ENCODE data around the gene C12orf75. TPM values are rescaled to one million over a fixed set of nuclear protein-coding genes. Genes with fewer than 3 reads are reported as not detected.
A peak's percentile ranks its signal among the peaks of the same experiment; 100 is the strongest.

Gene C12orf75
- total and polyA plus RNA-seq, 10 of the 15 experiments (the other 5 are each of a cell fraction or from before 2014, with no cell fraction given): 40.7 to 411 (median 159) TPM

DNA sequence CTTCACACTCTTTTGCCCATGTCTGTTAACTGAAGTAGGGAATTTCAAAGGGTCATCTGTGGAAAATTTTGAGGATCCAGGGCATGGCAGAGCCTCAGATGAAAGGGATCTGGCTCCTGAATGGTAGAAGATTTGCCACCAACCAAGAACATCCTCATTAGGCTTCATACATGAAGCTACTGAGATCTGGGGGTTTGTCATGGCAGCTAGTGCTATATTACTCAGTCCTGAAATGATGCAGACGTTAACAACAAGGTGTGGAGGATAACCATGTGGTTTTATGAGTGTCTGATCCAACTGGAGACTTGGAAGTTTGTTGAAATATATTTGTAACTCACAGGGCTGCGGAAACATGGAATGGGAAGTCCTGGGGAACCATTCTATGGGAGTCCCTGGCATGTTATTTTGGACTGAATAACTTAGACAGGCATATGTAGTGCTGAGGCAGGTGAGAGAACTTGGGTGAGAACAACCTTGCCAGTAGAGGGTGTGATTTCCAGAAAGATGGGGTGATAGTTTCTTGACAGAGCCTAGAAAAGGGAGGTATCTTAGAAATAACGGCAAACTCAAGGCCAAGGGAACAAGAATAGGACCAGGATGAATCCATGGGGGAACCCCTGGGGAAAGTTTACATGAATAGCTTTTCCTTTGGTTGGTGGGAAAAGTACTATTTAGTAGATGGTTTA lies 42.0 kb upstream of the C12orf75 start:
- RAD21 ChIA-PET (ENCODE audit: unreplicated experiment): interaction anchor here (1.1 kb wide), 1 partner anchor 47 kb away, joined by 4 read pairs; no protein-coding TSS in a partner anchor
- no peak for FAIRE-seq
- no peak overlapping the region for H3K9ac ChIP-seq (ENCODE audit: control insufficient read depth, insufficient read depth, low read length)
- in situ Hi-C loops (cut with MboI): no loop called here
- no peak overlapping the region for H3K4me2 ChIP-seq (ENCODE audit: control insufficient read depth, insufficient read depth)
- no peak overlapping the region for H2AFZ ChIP-seq (ENCODE audit: control insufficient read depth, low read depth, low read length)
- POLR2A ChIA-PET: no interaction called here
- no peak overlapping the region for H3K4me3 ChIP-seq
- H3K4me1 ChIP-seq (ENCODE audit: control insufficient read depth, insufficient read depth, low read length): no peaks in the 10 kb centered on the region
- SMC1A ChIA-PET (ENCODE audit: uncharacterized antibody, unreplicated experiment): interaction anchor here (0.6 to 1.4 kb wide), 2 partner anchors 65 to 70 kb away, joined by 3 read pairs; no protein-coding TSS in a partner anchor
- CTCF ChIA-PET: interaction anchor here (1.4 kb wide), 1 partner anchor 11 kb away, joined by 3 read pairs; no protein-coding TSS in a partner anchor
- DNase-seq (ENCODE audit: low read depth, low spot score): no peak
- no peaks in the 10 kb centered on the region for H3K9me3 ChIP-seq (replicated peaks; ENCODE audit: control insufficient read depth, insufficient read depth, low read length)
- TF ChIP-seq, protein P1, sequence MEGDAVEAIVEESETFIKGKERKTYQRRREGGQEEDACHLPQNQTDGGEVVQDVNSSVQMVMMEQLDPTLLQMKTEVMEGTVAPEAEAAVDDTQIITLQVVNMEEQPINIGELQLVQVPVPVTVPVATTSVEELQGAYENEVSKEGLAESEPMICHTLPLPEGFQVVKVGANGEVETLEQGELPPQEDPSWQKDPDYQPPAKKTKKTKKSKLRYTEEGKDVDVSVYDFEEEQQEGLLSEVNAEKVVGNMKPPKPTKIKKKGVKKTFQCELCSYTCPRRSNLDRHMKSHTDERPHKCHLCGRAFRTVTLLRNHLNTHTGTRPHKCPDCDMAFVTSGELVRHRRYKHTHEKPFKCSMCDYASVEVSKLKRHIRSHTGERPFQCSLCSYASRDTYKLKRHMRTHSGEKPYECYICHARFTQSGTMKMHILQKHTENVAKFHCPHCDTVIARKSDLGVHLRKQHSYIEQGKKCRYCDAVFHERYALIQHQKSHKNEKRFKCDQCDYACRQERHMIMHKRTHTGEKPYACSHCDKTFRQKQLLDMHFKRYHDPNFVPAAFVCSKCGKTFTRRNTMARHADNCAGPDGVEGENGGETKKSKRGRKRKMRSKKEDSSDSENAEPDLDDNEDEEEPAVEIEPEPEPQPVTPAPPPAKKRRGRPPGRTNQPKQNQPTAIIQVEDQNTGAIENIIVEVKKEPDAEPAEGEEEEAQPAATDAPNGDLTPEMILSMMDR (IDR thresholded peaks at IDR 0.05 in 2 of 3, conservative IDR thresholded peaks at IDR 0.05 in 1 of 3; ENCODE audit: control insufficient read depth in 2 of 3, extremely low read depth in 1 of 3, insufficient read depth in 1 of 3, low read depth in 3 of 3, low read length in 3 of 3): 0 out of 6 replicates have a peak, but pooled peaks of 1 of the 3 experiments have one; percentile 21
- 0 out of 2 replicates have a peak, but pooled peaks have one; percentile 14 for TF ChIP-seq RAD21 (IDR thresholded peaks at IDR 0.05; ENCODE audit: insufficient read depth, low read depth, low read length)
- TF ChIP-seq, protein P2, sequence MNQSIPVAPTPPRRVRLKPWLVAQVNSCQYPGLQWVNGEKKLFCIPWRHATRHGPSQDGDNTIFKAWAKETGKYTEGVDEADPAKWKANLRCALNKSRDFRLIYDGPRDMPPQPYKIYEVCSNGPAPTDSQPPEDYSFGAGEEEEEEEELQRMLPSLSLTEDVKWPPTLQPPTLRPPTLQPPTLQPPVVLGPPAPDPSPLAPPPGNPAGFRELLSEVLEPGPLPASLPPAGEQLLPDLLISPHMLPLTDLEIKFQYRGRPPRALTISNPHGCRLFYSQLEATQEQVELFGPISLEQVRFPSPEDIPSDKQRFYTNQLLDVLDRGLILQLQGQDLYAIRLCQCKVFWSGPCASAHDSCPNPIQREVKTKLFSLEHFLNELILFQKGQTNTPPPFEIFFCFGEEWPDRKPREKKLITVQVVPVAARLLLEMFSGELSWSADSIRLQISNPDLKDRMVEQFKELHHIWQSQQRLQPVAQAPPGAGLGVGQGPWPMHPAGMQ (IDR thresholded peaks at IDR 0.05; ENCODE audit: borderline replicate concordance): no peak
- intact Hi-C loops (cut with micrococcal nuclease; ENCODE audit: unreplicated experiment): no loop called here
- no peaks in the 10 kb centered on the region for H4K20me1 ChIP-seq (ENCODE audit: control insufficient read depth, insufficient read depth)
- no peaks in the 10 kb centered on the region for H3K36me3 ChIP-seq (ENCODE audit: control insufficient read depth in 2 of 2, insufficient read depth in 2 of 2, low read length in 1 of 2)
- ATAC-seq: peak; percentile 42; the same call in 2 of the 3 replicates
- no peak overlapping the region for H3K27ac ChIP-seq (ENCODE audit: control insufficient read depth, insufficient read depth)
- 15% methylated on average over 3 of the region's 3 CpGs for WGBS (ENCODE audit: insufficient coverage, insufficient replicate concordance, low lambda C conversion rate, missing lambda C conversion rate)
- no TSS peak for BruUV-seq (replicated peaks)
- no peaks in the 10 kb centered on the region for H3K79me2 ChIP-seq (ENCODE audit: control insufficient read depth, insufficient read depth, low read length)
- H3K27me3 ChIP-seq (replicated peaks in 1 of 2; ENCODE audit: control insufficient read depth in 2 of 2, insufficient read depth in 2 of 2, low read length in 1 of 2): no peaks in the 10 kb centered on the region
